ENCODE measurements around the gene OR51L1.

Gene OR51L1

GRCh38 chr11:5046226-5046625 is 51.6 kb downstream of the OR51L1 start, which contains the start of gene OR52J3:
Gene OR52J3 (plus strand): TSS chr11:5046526. CDS start chr11:5046526, 0 bp downstream.
- H3K36me3 ChIP-seq (replicated peaks; ENCODE audit: insufficient read depth, low read length), result no peaks in the 10 kb centered on the region
- no peak within 1 kb of the TSS for H3K4me2 ChIP-seq (ENCODE audit: low read depth, low read length)
- TF ChIP-seq EZH2phosphoT487 (IDR thresholded peaks at IDR 0.05; ENCODE audit: low read length) (no peak), EZH2 (optimal IDR thresholded peaks at IDR 0.05; ENCODE audit: low read depth, low read length) (no peak)
- TF ChIP-seq, protein P1, sequence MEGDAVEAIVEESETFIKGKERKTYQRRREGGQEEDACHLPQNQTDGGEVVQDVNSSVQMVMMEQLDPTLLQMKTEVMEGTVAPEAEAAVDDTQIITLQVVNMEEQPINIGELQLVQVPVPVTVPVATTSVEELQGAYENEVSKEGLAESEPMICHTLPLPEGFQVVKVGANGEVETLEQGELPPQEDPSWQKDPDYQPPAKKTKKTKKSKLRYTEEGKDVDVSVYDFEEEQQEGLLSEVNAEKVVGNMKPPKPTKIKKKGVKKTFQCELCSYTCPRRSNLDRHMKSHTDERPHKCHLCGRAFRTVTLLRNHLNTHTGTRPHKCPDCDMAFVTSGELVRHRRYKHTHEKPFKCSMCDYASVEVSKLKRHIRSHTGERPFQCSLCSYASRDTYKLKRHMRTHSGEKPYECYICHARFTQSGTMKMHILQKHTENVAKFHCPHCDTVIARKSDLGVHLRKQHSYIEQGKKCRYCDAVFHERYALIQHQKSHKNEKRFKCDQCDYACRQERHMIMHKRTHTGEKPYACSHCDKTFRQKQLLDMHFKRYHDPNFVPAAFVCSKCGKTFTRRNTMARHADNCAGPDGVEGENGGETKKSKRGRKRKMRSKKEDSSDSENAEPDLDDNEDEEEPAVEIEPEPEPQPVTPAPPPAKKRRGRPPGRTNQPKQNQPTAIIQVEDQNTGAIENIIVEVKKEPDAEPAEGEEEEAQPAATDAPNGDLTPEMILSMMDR (IDR thresholded peaks at IDR 0.05; ENCODE audit: low read length), result no peak
- no peaks in the 10 kb centered on the region for H3K9me2 ChIP-seq (replicated peaks; ENCODE audit: insufficient read depth, low read length)
- H3K4me3 ChIP-seq (ENCODE audit: low read length), result no peak within 1 kb of the TSS
- H4K20me1 ChIP-seq (ENCODE audit: insufficient read depth, low read length), result no peaks in the 10 kb centered on the region
- H3K9me3 ChIP-seq (replicated peaks; ENCODE audit: insufficient read depth, low read length), result no peaks in the 10 kb centered on the region
- no peak within 1 kb of the TSS for H3K27ac ChIP-seq (ENCODE audit: low read length)
- H3K79me2 ChIP-seq (ENCODE audit: low read length), result no peaks in the 10 kb centered on the region
- H2AFZ ChIP-seq (ENCODE audit: low read length), result no peak within 1 kb of the TSS
- no peaks in the 10 kb centered on the region for H3K4me1 ChIP-seq (ENCODE audit: low read length)
- DNase-seq, result no peak
- H3F3A ChIP-seq (ENCODE audit: insufficient read depth, low read length), result no peaks in the 10 kb centered on the region
- H3K27me3 ChIP-seq (replicated peaks; ENCODE audit: insufficient read depth, low read length), result no peaks in the 10 kb centered on the region
- H3K9ac ChIP-seq (ENCODE audit: low read length), result no peak within 1 kb of the TSS

DNA sequence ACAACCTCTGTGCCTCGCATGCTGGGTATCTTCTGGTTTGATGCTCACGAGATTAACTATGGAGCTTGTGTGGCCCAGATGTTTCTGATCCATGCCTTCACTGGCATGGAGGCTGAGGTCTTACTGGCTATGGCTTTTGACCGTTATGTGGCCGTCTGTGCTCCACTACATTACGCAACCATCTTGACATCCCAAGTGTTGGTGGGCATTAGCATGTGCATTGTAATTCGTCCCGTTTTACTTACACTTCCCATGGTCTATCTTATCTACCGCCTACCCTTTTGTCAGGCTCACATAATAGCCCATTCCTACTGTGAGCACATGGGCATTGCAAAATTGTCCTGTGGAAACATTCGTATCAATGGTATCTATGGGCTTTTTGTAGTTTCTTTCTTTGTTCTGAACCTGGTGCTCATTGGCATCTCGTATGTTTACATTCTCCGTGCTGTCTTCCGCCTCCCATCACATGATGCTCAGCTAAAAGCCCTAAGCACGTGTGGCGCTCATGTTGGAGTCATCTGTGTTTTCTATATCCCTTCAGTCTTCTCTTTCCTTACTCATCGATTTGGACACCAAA is 52.2 kb downstream of the OR51L1 start:
- Histone ChIP-seq H3K79me2 (ENCODE audit: low read length) (no peaks in the 10 kb centered on the region), H3F3A (ENCODE audit: insufficient read depth, low read length) (no peaks in the 10 kb centered on the region), H3K9me3 (replicated peaks; ENCODE audit: insufficient read depth, low read length) (no peaks in the 10 kb centered on the region), H3K9ac (ENCODE audit: low read length) (no peak overlapping the region), H4K20me1 (ENCODE audit: insufficient read depth, low read length) (no peaks in the 10 kb centered on the region), H3K27ac (ENCODE audit: low read length) (no peak overlapping the region), H3K4me2 (ENCODE audit: low read depth, low read length) (no peak overlapping the region), H3K27me3 (replicated peaks; ENCODE audit: insufficient read depth, low read length) (no peaks in the 10 kb centered on the region), H3K9me2 (replicated peaks; ENCODE audit: insufficient read depth, low read length) (no peaks in the 10 kb centered on the region), H3K4me1 (ENCODE audit: low read length) (no peaks in the 10 kb centered on the region), H3K4me3 (ENCODE audit: low read length) (no peak overlapping the region), H2AFZ (ENCODE audit: low read length) (no peak overlapping the region), H3K36me3 (replicated peaks; ENCODE audit: insufficient read depth, low read length) (no peaks in the 10 kb centered on the region)
- no peak for TF ChIP-seq EZH2 (optimal IDR thresholded peaks at IDR 0.05; ENCODE audit: low read depth, low read length)
- no peak for TF ChIP-seq EZH2phosphoT487 (IDR thresholded peaks at IDR 0.05; ENCODE audit: low read length)
- TF ChIP-seq, protein P1 (IDR thresholded peaks at IDR 0.05; ENCODE audit: low read length), result no peak
- DNase-seq, result no peak
